NOMO-1 treated with dmso at 0.1 percent for 144 hours (cell line): ENCODE measurements around the gene SECISBP2L.
A peak's percentile ranks its signal among the peaks of the same experiment; 100 is the strongest.
"Not testable (repeated sequence)": the region's sequence is repeated elsewhere in the genome, so short reads cannot be mapped to it uniquely, and the experiment has no call there.

Experiments used
- DNase-seq: peaks from one replicate; lab custom pipeline; 2025; ENCODE audit not compliant: unreplicated experiment; lab: John Stamatoyannopoulos, UW

The SECISBP2L gene

GRCh38 chr15:49046220-49047102 lies at the start of gene SECISBP2L:
TSS of gene SECISBP2L (minus strand) at chr15:49046446. CDS start at chr15:49046299, 147 bp downstream.
- peak; percentile 97 for DNase-seq

GRCh38 chr15:49094923-49095322 lies 48.7 kb upstream of the SECISBP2L start:
- no peak for DNase-seq

GRCh38 chr15:49093252-49094105 lies 47.2 kb upstream of the SECISBP2L start:
- DNase-seq = no peak

GRCh38 chr15:49088996-49089395 lies 42.8 kb upstream of the SECISBP2L start:
- no peak for DNase-seq

- DNase-seq = no peak
These were observed 39.6 kb upstream of the SECISBP2L start for GRCh38 chr15:49085696-49086459.

GRCh38 chr15:49084285-49084570 lies 38.0 kb upstream of the SECISBP2L start:
- DNase-seq = no peak

- no peak for DNase-seq
These were observed 37.4 kb upstream of the SECISBP2L start for GRCh38 chr15:49083401-49084284.

GRCh38 chr15:49082960-49083359 lies 36.7 kb upstream of the SECISBP2L start:
- DNase-seq = no peak

GRCh38 chr15:49079340-49080039 lies 33.2 kb upstream of the SECISBP2L start:
- no peak for DNase-seq

- DNase-seq = peak; percentile 50
These were observed 29.6 kb upstream of the SECISBP2L start for GRCh38 chr15:49075881-49076280.

GRCh38 chr15:49074589-49075287 lies 28.5 kb upstream of the SECISBP2L start:
- not testable (repeated sequence) for DNase-seq

- no peak for DNase-seq
These were observed 20.1 kb upstream of the SECISBP2L start for GRCh38 chr15:49066372-49066771.

- DNase-seq = no peak
These were observed 18.6 kb upstream of the SECISBP2L start for GRCh38 chr15:49064884-49065283.

GRCh38 chr15:49064281-49064653 lies 18.0 kb upstream of the SECISBP2L start:
- DNase-seq = no peak

- peak; percentile 54 for DNase-seq
These were observed 17.4 kb upstream of the SECISBP2L start for GRCh38 chr15:49063402-49064280.

GRCh38 chr15:49062900-49063299 lies 16.7 kb upstream of the SECISBP2L start:
- no peak for DNase-seq

GRCh38 chr15:49060710-49061495 lies 14.7 kb upstream of the SECISBP2L start:
- no peak for DNase-seq
